Right atrium auricular region (tissue), 2 donors: Measurements from ENCODE around the gene NTMT1. TPM values are rescaled to one million over a fixed set of nuclear protein-coding genes. Genes with fewer than 3 reads are reported as not detected.
A peak's percentile ranks its signal among the peaks of the same experiment; 100 is the strongest.

Experiments
- DNase-seq: peaks from one replicate; pipeline ENCODE4 v3.0.0-alpha.2; 2019; ENCODE audit warnings: low spot score
- H3K27ac ChIP-seq, 2 donors: fragments of 200-600 bp; sonication (generic); 1 replicate in 1 of 2; 2 replicates in 1 of 2; pipeline ENCODE4 v1.5.1; 2016 to 2019
- H3K27me3 ChIP-seq, 2 donors: fragments of 200-600 bp; sonication (generic); one replicate each; pipeline versions ENCODE4 v1.5.1 to v1.6.0; 2017 to 2019
- H3K36me3 ChIP-seq: fragments of 200-600 bp; sonication (generic); one replicate; pipeline ENCODE4 v1.5.1; 2016
- H3K4me1 ChIP-seq, 2 donors: fragments of 200-600 bp; sonication (generic); one replicate each; pipeline versions ENCODE4 v1.5.1 to v1.6.0; 2017 to 2019
- H3K4me3 ChIP-seq, 2 donors: fragments of 200-600 bp; sonication (generic); 1 replicate in 1 of 2; 2 replicates in 1 of 2; pipeline ENCODE4 v1.5.1; 2017 to 2019; ENCODE audit warnings: mild to moderate bottlenecking in 1 of 2, moderate library complexity in 1 of 2
- H3K9me3 ChIP-seq, 2 donors: fragments of 200-600 bp; sonication (generic); one replicate each; pipeline ENCODE4 v1.5.1; 2019
- CTCF ChIP-seq, 2 donors: fragments of 200-600 bp; sonication (generic); IDR thresholded peaks; one replicate each; pipeline ENCODE4 v1.5.1; 2019; ENCODE audit warnings: antibody characterized with exemption in 2 of 2
- total RNA-seq, 2 donors: library from RNA; depleted of rRNA; stranded (reverse); fragments of >200 nt; gene quantifications; one replicate each; pipeline ENCODE4 v1.1.0, GENCODE V29; 2016

The NTMT1 gene
- total RNA-seq = 10 to 100 TPM; 33.7 to 36.0 TPM

GRCh38 chr9:129626079-129626624, at the start of gene NTMT1:
TSS of gene NTMT1 (plus strand) at chr9:129626163. CDS start at chr9:129632704, 6,541 bp downstream.
- H3K4me1 ChIP-seq = peaks cover 0 to 44% of the 10 kb centered on the region in 2 donors
- no peaks in the 10 kb centered on the region for H3K9me3 ChIP-seq
- TF ChIP-seq CTCF (IDR thresholded peaks at IDR 0.05) = no peak
- H3K36me3 ChIP-seq = no peaks in the 10 kb centered on the region
- DNase-seq = peak; percentile 90
- H3K4me3 ChIP-seq = peak within 1 kb of the TSS; percentile 59 to 79
- no peaks in the 10 kb centered on the region for H3K27me3 ChIP-seq
- H3K27ac ChIP-seq = peak within 1 kb of the TSS; percentile 93 to 95

GRCh38 chr9:129576546-129577543, 49.1 kb upstream of the NTMT1 start:
- TF ChIP-seq CTCF (IDR thresholded peaks at IDR 0.05) = no peak
- H3K27ac ChIP-seq = peak overlapping the region in 1 of 2 donors; percentile 42
- H3K36me3 ChIP-seq = no peaks in the 10 kb centered on the region
- H3K27me3 ChIP-seq = no peaks in the 10 kb centered on the region
- H3K4me1 ChIP-seq = peaks cover 0 to 5% of the 10 kb centered on the region in 2 donors
- H3K9me3 ChIP-seq = no peaks in the 10 kb centered on the region
- no peak for DNase-seq
- H3K4me3 ChIP-seq = no peak overlapping the region

- H3K4me1 ChIP-seq = peaks cover 0 to 7% of the 10 kb centered on the region in 2 donors
- H3K27ac ChIP-seq = no peak overlapping the region
- no peaks in the 10 kb centered on the region for H3K9me3 ChIP-seq
- no peak overlapping the region for H3K4me3 ChIP-seq
- no peaks in the 10 kb centered on the region for H3K36me3 ChIP-seq
- TF ChIP-seq CTCF (IDR thresholded peaks at IDR 0.05) = no peak
- H3K27me3 ChIP-seq = no peaks in the 10 kb centered on the region
- no peak for DNase-seq
Observed at GRCh38 chr9:129579294-129579693, 46.7 kb upstream of the NTMT1 start.

- Histone ChIP-seq H3K27me3 (no peaks in the 10 kb centered on the region), H3K36me3 (no peaks in the 10 kb centered on the region), H3K4me1 (peaks cover 0 to 10% of the 10 kb centered on the region in 2 donors), H3K4me3 (no peak overlapping the region), H3K9me3 (no peaks in the 10 kb centered on the region), H3K27ac (no peak overlapping the region)
- DNase-seq = no peak
- TF ChIP-seq CTCF (IDR thresholded peaks at IDR 0.05) = no peak
Observed at GRCh38 chr9:129580211-129580915, 45.6 kb upstream of the NTMT1 start.

GRCh38 chr9:129581505-129582189, 44.3 kb upstream of the NTMT1 start:
- H3K36me3 ChIP-seq = no peaks in the 10 kb centered on the region
- no peak for TF ChIP-seq CTCF (IDR thresholded peaks at IDR 0.05)
- no peak for DNase-seq
- no peaks in the 10 kb centered on the region for H3K27me3 ChIP-seq
- H3K9me3 ChIP-seq = no peaks in the 10 kb centered on the region
- no peak overlapping the region for H3K27ac ChIP-seq
- H3K4me1 ChIP-seq = peaks cover 0 to 7% of the 10 kb centered on the region in 2 donors
- no peak overlapping the region for H3K4me3 ChIP-seq
